Activated T-cell treated with anti-CD3 and anti-CD28 coated beads, Interleukin-2, amount 50 U/mL, for 24 hours (primary cell): Measurements from ENCODE around the gene PPP2R2D.
"Not testable (repeated sequence)": the region's sequence is repeated elsewhere in the genome, so short reads cannot be mapped to it uniquely, and the experiment has no call there.

Experiments used
- DNase-seq: peaks from one replicate; pipeline ENCODE4 v3.0.0-alpha.2; 2020
- H3K27ac Mint-ChIP-seq: 2 replicates; pipeline ENCODE4 v1.8.0; 2020; ENCODE audit warnings: mild to moderate bottlenecking, mixed read lengths
- H3K27me3 Mint-ChIP-seq: 2 replicates; pipeline ENCODE4 v1.8.0; 2020; ENCODE audit warnings: mixed read lengths
- H3K36me3 Mint-ChIP-seq: 2 replicates; pipeline ENCODE4 v1.8.0; 2020; ENCODE audit warnings: low read depth, mixed read lengths
- H3K4me1 Mint-ChIP-seq: 2 replicates; pipeline ENCODE4 v1.8.0; 2020; ENCODE audit warnings: low read depth, mixed read lengths
- H3K4me3 Mint-ChIP-seq: 2 replicates; pipeline ENCODE4 v1.8.0; 2020; ENCODE audit warnings: mild to moderate bottlenecking, moderate library complexity, mixed read lengths
- H3K9me3 Mint-ChIP-seq: 2 replicates; pipeline ENCODE4 v1.8.0; 2020; ENCODE audit warnings: mixed read lengths

PPP2R2D gene

GRCh38 chr10:131905267-131905571, 4.4 kb downstream of the PPP2R2D start:
- Mint-ChIP-seq H3K36me3 (peaks cover 66% of the 10 kb centered on the region), H3K4me3 (peak overlapping the region; percentile 55), H3K27ac (peak overlapping the region; percentile 94), H3K4me1 (peaks cover 77% of the 10 kb centered on the region), H3K9me3 (no peaks in the 10 kb centered on the region), H3K27me3 (no peaks in the 10 kb centered on the region)
- no peak for DNase-seq

GRCh38 chr10:131905603-131906268, 4.9 kb downstream of the PPP2R2D start:
- H3K36me3 Mint-ChIP-seq = peaks cover 71% of the 10 kb centered on the region
- no peaks in the 10 kb centered on the region for H3K27me3 Mint-ChIP-seq
- H3K4me1 Mint-ChIP-seq = peaks cover 81% of the 10 kb centered on the region
- H3K4me3 Mint-ChIP-seq = peak overlapping the region; percentile 28
- DNase-seq = no peak
- H3K27ac Mint-ChIP-seq = peak overlapping the region; percentile 94
- H3K9me3 Mint-ChIP-seq = no peaks in the 10 kb centered on the region

- Mint-ChIP-seq H3K9me3 (no peaks in the 10 kb centered on the region), H3K4me1 (peaks cover 86% of the 10 kb centered on the region), H3K4me3 (no peak overlapping the region)
These were observed 5.4 kb downstream of the PPP2R2D start for GRCh38 chr10:131906269-131906639.

GRCh38 chr10:131907679-131908078, 6.9 kb downstream of the PPP2R2D start:
- peaks cover 2% of the 10 kb centered on the region for H3K9me3 Mint-ChIP-seq
- no peak for DNase-seq
- H3K27ac Mint-ChIP-seq = peak overlapping the region; percentile 88
- no peaks in the 10 kb centered on the region for H3K27me3 Mint-ChIP-seq
- peak overlapping the region; percentile 8 for H3K4me3 Mint-ChIP-seq
- peaks cover 79% of the 10 kb centered on the region for H3K36me3 Mint-ChIP-seq
- peaks cover 87% of the 10 kb centered on the region for H3K4me1 Mint-ChIP-seq

More at GRCh38 chr10:131906269-131906639, 5.4 kb downstream of the PPP2R2D start:
- peak overlapping the region; percentile 94 for H3K27ac Mint-ChIP-seq
- no peak for DNase-seq
- peaks cover 76% of the 10 kb centered on the region for H3K36me3 Mint-ChIP-seq
- H3K27me3 Mint-ChIP-seq = no peaks in the 10 kb centered on the region

- Mint-ChIP-seq H3K4me3 (peak overlapping the region; percentile 8), H3K4me1 (peaks cover 87% of the 10 kb centered on the region), H3K36me3 (peaks cover 82% of the 10 kb centered on the region), H3K27ac (peak overlapping the region; percentile 88), H3K9me3 (peaks cover 2% of the 10 kb centered on the region), H3K27me3 (no peaks in the 10 kb centered on the region)
- no peak for DNase-seq
These were observed 7.3 kb downstream of the PPP2R2D start for GRCh38 chr10:131908151-131908550.

- no peaks in the 10 kb centered on the region for H3K27me3 Mint-ChIP-seq
- H3K4me1 Mint-ChIP-seq = peaks cover 89% of the 10 kb centered on the region
- no peak overlapping the region for H3K4me3 Mint-ChIP-seq
- peaks cover 85% of the 10 kb centered on the region for H3K36me3 Mint-ChIP-seq
- no peak for DNase-seq
- peaks cover 2% of the 10 kb centered on the region for H3K9me3 Mint-ChIP-seq
- peak overlapping the region; percentile 88 for H3K27ac Mint-ChIP-seq
These were observed 8.4 kb downstream of the PPP2R2D start for GRCh38 chr10:131909014-131909808.

GRCh38 chr10:131909929-131910328, 9.1 kb downstream of the PPP2R2D start:
- no peak overlapping the region for H3K4me3 Mint-ChIP-seq
- peaks cover 89% of the 10 kb centered on the region for H3K4me1 Mint-ChIP-seq
- peaks cover 2% of the 10 kb centered on the region for H3K9me3 Mint-ChIP-seq
- H3K36me3 Mint-ChIP-seq = peaks cover 86% of the 10 kb centered on the region
- DNase-seq = no peak
- peak overlapping the region; percentile 76 for H3K27ac Mint-ChIP-seq
- H3K27me3 Mint-ChIP-seq = no peaks in the 10 kb centered on the region

- peaks cover 86% of the 10 kb centered on the region for H3K36me3 Mint-ChIP-seq
- DNase-seq = no peak
- peak overlapping the region; percentile 76 for H3K27ac Mint-ChIP-seq
- no peaks in the 10 kb centered on the region for H3K27me3 Mint-ChIP-seq
- H3K9me3 Mint-ChIP-seq = peaks cover 2% of the 10 kb centered on the region
- peaks cover 87% of the 10 kb centered on the region for H3K4me1 Mint-ChIP-seq
- H3K4me3 Mint-ChIP-seq = no peak overlapping the region
These were observed 10.0 kb downstream of the PPP2R2D start for GRCh38 chr10:131910663-131911314.

- Mint-ChIP-seq H3K27ac (no peak overlapping the region), H3K27me3 (no peaks in the 10 kb centered on the region), H3K36me3 (peaks cover 86% of the 10 kb centered on the region), H3K9me3 (peaks cover 4% of the 10 kb centered on the region), H3K4me3 (no peak overlapping the region), H3K4me1 (peaks cover 86% of the 10 kb centered on the region)
- no peak for DNase-seq
These were observed 10.6 kb downstream of the PPP2R2D start for GRCh38 chr10:131911451-131911850.

GRCh38 chr10:131912620-131913019, 11.8 kb downstream of the PPP2R2D start:
- no peaks in the 10 kb centered on the region for H3K27me3 Mint-ChIP-seq
- DNase-seq = no peak
- H3K36me3 Mint-ChIP-seq = peaks cover 83% of the 10 kb centered on the region
- H3K4me3 Mint-ChIP-seq = no peak overlapping the region
- peaks cover 12% of the 10 kb centered on the region for H3K9me3 Mint-ChIP-seq
- peak overlapping the region; percentile 61 for H3K27ac Mint-ChIP-seq
- H3K4me1 Mint-ChIP-seq = peaks cover 86% of the 10 kb centered on the region

GRCh38 chr10:131915484-131915883, 14.7 kb downstream of the PPP2R2D start:
- H3K27ac Mint-ChIP-seq = peak overlapping the region; percentile 56
- no peak for DNase-seq
- no peaks in the 10 kb centered on the region for H3K27me3 Mint-ChIP-seq
- H3K9me3 Mint-ChIP-seq = peaks cover 35% of the 10 kb centered on the region
- peaks cover 84% of the 10 kb centered on the region for H3K4me1 Mint-ChIP-seq
- no peak overlapping the region for H3K4me3 Mint-ChIP-seq
- H3K36me3 Mint-ChIP-seq = peaks cover 83% of the 10 kb centered on the region

GRCh38 chr10:131915990-131916766, 15.4 kb downstream of the PPP2R2D start:
- Mint-ChIP-seq H3K4me3 (no peak overlapping the region), H3K9me3 (peaks cover 35% of the 10 kb centered on the region), H3K27ac (peak overlapping the region; percentile 91), H3K4me1 (peaks cover 85% of the 10 kb centered on the region), H3K27me3 (no peaks in the 10 kb centered on the region), H3K36me3 (peaks cover 83% of the 10 kb centered on the region)
- DNase-seq = no peak

GRCh38 chr10:131916767-131917160, 16.0 kb downstream of the PPP2R2D start:
- DNase-seq = peak; percentile 57
- peaks cover 83% of the 10 kb centered on the region for H3K36me3 Mint-ChIP-seq

GRCh38 chr10:131917496-131917895, 16.7 kb downstream of the PPP2R2D start:
- Mint-ChIP-seq H3K9me3 (peaks cover 33% of the 10 kb centered on the region), H3K27ac (peak overlapping the region; percentile 91), H3K4me1 (peaks cover 84% of the 10 kb centered on the region), H3K36me3 (peaks cover 82% of the 10 kb centered on the region)
- not testable (repeated sequence) for DNase-seq, H3K27me3 Mint-ChIP-seq, H3K4me3 Mint-ChIP-seq

More at GRCh38 chr10:131916767-131917160, 16.0 kb downstream of the PPP2R2D start:
- peaks cover 85% of the 10 kb centered on the region for H3K4me1 Mint-ChIP-seq
- H3K27me3 Mint-ChIP-seq, H3K4me3 Mint-ChIP-seq: not testable (repeated sequence)
- peaks cover 35% of the 10 kb centered on the region for H3K9me3 Mint-ChIP-seq
- H3K27ac Mint-ChIP-seq = peak overlapping the region; percentile 91
